Measurements from ENCODE around the gene TUBD1.
"Not testable (repeated sequence)": the region's sequence is repeated elsewhere in the genome, so short reads cannot be mapped to it uniquely, and the experiment has no call there.

Gene TUBD1

GRCh38 chr17:59892924-59893675, at the start of gene TUBD1, which contains the start of gene RPS6KB1:
Gene TUBD1, minus strand, starts transcription at chr17:59892943. Its CDS starts 1,941 bp downstream, at chr17:59891002.
Gene RPS6KB1, plus strand, starts transcription at chr17:59893121. Its CDS starts 64 bp downstream, at chr17:59893185.
- intact Hi-C loops (cut with DNase I), result no loop called here
- DNase-seq, result peak; percentile 87 to 98 (median 94)

GRCh38 chr17:59941131-59941530, 48.4 kb upstream of the TUBD1 start:
- DNase-seq, result no peak
- intact Hi-C loops (cut with DNase I), result no loop called here

- DNase-seq, result peak in 1 of 42 donors; percentile 7
- intact Hi-C loops (cut with DNase I), result not testable (repeated sequence)
These were observed 48.0 kb upstream of the TUBD1 start for GRCh38 chr17:59940697-59941096.

DNA sequence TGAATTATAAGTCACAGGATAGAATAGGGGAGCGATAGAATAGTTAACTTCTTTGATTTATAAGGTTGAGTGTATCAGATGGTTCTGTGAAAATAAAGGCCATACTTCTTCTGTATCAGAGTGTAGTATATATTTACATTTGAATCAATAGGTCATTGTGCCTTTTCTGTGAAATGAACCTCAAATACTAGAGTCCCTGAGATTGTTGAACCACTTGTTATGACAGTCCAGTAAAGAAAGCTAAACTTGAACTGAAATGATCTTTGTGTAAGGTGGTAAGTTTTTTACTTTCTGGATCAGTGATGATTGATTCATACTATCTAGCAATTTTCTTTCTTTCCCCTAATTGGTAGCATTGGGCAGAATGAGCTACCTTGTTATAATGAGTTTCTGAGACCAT, 40.6 kb upstream of the TUBD1 start:
- intact Hi-C loops (cut with DNase I), result not testable (repeated sequence)

GRCh38 chr17:59930768-59931167, 38.0 kb upstream of the TUBD1 start:
- peak in 10 of 42 donors; percentile 7 to 44 (median 16) for DNase-seq

More for the DNA sequence above, 40.6 kb upstream of the TUBD1 start:
- not testable (repeated sequence) for DNase-seq

DNA sequence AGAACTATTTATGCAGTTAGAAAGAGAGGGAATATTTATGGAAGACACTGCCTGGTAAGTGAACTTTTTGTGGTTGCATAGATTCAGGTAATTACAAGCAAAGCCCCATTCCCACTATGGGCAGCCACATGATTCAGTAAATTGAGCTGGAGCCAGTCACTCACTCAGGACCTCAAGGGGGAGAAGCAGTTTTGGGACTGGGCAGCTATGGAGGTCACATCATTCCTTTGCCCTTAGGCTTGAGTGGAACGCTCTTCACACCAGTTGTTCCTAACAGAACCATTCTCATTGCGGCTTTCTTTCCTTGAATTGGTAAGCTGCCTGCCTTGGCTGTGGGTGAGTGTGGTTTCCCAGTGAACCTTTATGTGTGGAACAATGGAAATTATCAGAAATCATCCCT, 37.4 kb upstream of the TUBD1 start:
- intact Hi-C loops (cut with DNase I); DNase-seq: not testable (repeated sequence)

More at GRCh38 chr17:59930768-59931167, 38.0 kb upstream of the TUBD1 start:
- intact Hi-C loops (cut with DNase I), result not testable (repeated sequence)

GRCh38 chr17:59920637-59921036, 27.9 kb upstream of the TUBD1 start:
- DNase-seq; intact Hi-C loops (cut with DNase I): not testable (repeated sequence)

GRCh38 chr17:59916446-59916845, 23.7 kb upstream of the TUBD1 start:
- intact Hi-C loops (cut with DNase I), result loop anchor here (10.0 kb wide), 1 partner anchor 118 kb away; no protein-coding TSS in a partner anchor
- no peak for DNase-seq

DNA sequence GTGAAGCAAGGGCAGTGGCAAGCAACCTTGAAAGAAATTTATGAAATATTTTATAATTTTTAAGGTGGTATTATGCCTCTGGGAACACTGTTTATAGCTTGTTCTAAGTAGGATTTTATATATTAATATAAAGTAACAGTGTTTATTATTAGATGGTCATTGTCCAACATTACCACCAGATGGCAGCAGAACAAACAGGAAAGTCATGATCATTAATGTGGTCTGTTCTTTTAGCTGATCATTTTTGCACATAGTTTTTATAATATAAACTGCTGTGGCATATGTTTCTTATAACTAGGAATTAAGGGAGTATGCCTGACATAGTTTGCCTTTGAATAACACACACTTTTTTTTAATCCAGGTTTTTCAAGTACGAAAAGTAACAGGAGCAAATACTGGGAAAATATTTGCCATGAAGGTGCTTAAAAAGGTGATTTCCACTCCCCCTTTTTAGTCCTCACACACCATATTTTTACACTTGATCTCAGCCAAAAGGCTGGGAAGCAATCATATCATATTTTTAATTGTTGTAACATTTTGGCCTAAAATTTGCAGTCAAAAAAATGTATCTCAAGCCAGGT, 21.6 kb upstream of the TUBD1 start:
- intact Hi-C loops (cut with DNase I), result loop anchor here (10.0 kb wide), 1 partner anchor 120 kb away; no protein-coding TSS in a partner anchor
- DNase-seq, result peak in 4 of 42 donors; percentile 17 to 50 (median 44)

DNA sequence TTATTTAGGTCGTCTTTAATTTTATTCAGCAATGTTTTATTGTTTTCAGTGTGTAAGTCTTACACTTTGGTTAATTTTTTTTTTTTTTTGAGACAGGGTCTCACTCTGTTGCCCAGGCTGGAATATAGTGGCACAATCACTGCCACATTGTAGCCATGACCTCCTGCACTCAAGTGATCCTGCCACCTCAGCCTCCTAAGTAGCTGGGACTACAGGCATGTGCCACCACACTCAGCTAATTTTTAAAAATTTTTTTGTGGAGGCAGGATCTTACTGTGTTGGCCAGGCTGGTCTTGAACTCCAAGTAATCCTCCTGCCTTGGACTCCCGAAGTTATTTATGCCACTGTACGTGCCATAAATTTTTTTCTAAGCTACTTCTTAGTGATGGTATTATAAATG, 14.7 kb upstream of the TUBD1 start:
- no peak for DNase-seq
- intact Hi-C loops (cut with DNase I), result no loop called here

DNA sequence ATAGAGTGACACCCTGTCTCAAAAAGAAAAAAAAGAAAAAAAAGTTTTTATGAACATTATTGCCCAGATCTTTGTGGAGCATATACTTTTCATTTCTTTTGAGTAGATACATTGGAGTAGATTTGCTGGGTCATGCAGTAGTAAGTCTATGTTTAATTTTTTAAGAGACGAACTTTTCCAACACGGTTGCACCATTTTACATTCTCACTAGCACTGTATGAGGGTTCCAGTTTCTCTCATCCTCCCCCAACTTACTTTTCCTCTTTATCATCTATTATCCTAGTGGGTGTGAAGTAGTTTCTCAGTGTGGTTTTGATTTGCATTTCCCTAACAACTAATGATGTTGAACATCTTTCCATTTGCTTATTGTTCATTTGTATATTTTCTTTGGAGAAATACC, 10.7 kb upstream of the TUBD1 start:
- intact Hi-C loops (cut with DNase I), result no loop called here
- no peak for DNase-seq

- DNase-seq, result no peak
- intact Hi-C loops (cut with DNase I), result no loop called here
These were observed 8.9 kb upstream of the TUBD1 start for GRCh38 chr17:59901604-59902003.

DNA sequence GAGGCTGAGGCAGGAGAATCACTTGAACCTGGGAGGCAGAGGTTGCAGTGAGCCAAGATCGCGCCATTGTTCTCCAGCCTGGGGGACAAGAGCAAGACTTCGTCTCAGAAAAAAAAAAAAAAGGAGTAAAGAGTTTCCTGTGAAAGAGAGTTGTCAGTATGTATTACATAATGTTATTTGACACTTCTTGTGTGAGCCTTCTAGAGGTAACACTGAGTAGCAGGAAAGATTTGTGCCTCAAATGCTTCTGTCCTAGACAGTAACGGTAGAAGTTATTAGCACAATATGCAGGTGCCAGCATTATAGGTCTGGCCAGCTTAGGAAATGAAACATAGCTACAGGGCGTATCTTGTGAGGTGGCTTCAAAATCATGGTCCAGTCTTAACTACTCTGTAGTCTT, 6.4 kb upstream of the TUBD1 start:
- no peak for DNase-seq
- intact Hi-C loops (cut with DNase I), result no loop called here

GRCh38 chr17:59897090-59897489, 4.3 kb upstream of the TUBD1 start:
- no peak for DNase-seq
- intact Hi-C loops (cut with DNase I), result no loop called here

GRCh38 chr17:59893676-59894100, 945 bp upstream of the TUBD1 start:
- intact Hi-C loops (cut with DNase I), result no loop called here
- DNase-seq, result peak in 4 of 42 donors; percentile 10 to 43 (median 22)

DNA sequence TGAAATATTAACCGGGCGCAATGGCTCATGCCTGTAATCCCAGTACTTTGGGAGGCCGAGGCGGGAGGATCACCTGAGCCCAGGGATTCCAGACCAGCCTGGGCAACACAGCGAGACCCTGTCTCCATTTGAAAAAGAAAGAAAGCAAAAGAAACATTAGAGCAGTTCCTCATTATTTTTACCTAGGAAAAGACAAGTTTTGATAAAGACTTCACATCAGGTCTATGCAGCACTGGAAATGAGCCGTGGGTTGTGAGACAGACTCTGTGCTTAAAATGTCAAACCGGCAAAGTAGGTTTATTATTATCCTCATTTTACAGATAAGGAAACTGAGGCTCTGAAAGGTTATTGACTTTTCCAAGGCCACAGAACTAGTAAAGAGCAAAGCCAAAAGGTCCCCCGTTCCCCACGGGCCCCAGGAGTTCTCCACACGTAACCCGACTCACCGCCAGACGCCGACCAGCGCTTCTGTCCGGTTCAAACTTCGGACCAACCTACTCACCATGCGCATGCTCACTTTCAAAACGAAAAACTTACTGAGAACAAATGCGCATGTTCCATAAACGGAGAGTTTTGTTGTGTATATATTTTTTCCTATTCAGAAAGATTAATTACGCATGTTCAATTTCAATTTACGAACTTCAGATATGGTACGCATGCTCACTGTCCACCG, 356 bp downstream of the TUBD1 start:
- DNase-seq, result peak in 3 of 42 donors; percentile 3 to 60 (median 59)
- intact Hi-C loops (cut with DNase I), result no loop called here

DNA sequence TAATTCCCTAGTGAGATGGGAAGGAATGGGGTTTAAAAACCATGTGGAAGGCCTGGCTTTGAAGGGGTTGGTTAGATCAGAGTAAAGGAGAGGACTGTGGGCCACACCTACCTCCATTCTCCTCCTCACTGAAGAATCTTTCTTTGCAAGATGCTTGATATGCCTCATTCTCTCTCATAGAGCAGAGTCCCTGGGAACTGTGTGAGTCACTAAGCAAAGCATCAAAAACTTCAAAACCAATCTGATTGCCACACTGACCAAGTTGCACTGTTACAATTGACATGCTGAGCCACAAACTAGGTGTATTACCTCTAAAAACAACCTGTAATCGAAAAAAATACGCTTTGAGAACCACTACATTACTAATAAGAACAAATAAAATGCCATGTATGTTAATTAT, 2.0 kb downstream of the TUBD1 start:
- no peak for DNase-seq
- intact Hi-C loops (cut with DNase I), result no loop called here

DNA sequence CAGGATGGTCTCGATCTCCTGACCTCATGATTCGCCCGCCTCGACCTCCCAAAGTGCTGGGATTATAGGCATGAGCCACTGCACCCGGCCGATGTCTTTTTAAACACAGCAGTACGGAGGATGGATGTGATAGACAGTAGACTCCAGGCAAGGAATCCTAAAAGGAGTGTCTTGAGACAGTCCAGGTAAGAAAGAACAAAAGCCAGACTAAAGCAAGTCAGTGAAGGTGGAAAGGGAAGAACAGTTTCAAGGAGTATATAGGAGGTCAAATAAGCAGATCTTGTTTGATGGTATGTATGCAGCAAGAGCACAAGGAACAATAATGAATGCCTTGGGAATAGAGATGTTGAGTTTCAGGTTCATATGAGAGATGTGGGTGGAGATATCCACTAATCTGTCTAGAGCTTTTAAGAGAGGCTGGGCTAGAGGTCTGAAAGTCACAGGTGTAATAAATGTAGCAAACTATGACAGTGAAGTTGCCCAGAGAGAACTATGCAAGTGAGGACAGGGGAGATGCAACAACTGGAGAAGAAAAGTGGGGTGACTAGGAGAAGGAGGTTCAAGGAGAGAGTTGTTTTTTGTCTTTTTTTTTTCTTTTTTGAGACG, 4.5 kb downstream of the TUBD1 start:
- intact Hi-C loops (cut with DNase I), result no loop called here

DNA sequence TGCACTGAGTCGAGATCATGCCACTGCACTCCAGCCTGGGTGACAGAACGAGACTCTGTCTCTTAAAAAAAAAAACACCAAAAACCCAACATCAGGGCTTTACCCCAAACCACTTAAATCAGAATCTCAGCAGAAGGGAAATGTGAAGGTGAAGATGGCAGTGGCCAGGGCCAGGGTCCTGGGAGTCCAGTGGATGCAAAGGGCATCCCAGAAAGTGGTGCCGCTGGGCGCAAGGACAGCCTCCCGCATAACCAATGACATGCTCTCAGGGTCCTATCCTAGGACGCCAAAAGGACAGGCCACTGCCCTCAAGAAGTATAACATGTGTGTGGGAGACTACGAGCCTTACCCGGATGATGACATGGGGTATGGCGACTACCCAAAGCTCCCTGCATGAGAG, 7.9 kb downstream of the TUBD1 start:
- intact Hi-C loops (cut with DNase I), result no loop called here
- DNase-seq, result no peak

More for the DNA sequence above, 4.5 kb downstream of the TUBD1 start:
- no peak for DNase-seq

All from head of caudate nucleus (tissue), 42 donors.